Esophagus (tissue), 2 donors: ENCODE measurements around the gene FBRS. TPM values are rescaled to one million over a fixed set of nuclear protein-coding genes. Genes with fewer than 3 reads are reported as not detected.

ENCODE experiments used
- H3K27ac ChIP-seq, 2 donors: one replicate each; pipeline ENCODE4 v1.5.1; 2013; ENCODE audit warnings: low read depth in 2 of 2, mild to moderate bottlenecking in 2 of 2, inconsistent platforms in 1 of 2, low read length in 1 of 2, moderate library complexity in 1 of 2
- H3K27me3 ChIP-seq, 2 donors: one replicate each; pipeline ENCODE4 v1.6.1; 2013; ENCODE audit warnings: low read length in 2 of 2, control low read depth in 1 of 2, mild to moderate bottlenecking in 1 of 2; ENCODE audit not compliant: insufficient read depth in 2 of 2, control insufficient read depth in 1 of 2
- H3K36me3 ChIP-seq, 2 donors: one replicate each; pipeline ENCODE4 v1.6.1; 2013; ENCODE audit warnings: low read length in 1 of 2; ENCODE audit not compliant: control insufficient read depth in 2 of 2, insufficient read depth in 2 of 2
- H3K4me1 ChIP-seq, 2 donors: one replicate each; pipeline ENCODE4 v1.6.1; 2013; ENCODE audit warnings: low read length in 1 of 2; ENCODE audit not compliant: control insufficient read depth in 2 of 2, insufficient read depth in 2 of 2
- H3K4me3 ChIP-seq, 2 donors: one replicate each; pipeline ENCODE4 v1.5.1; 2013; ENCODE audit warnings: low read length in 2 of 2, mild to moderate bottlenecking in 2 of 2, low read depth in 1 of 2, moderate library complexity in 1 of 2
- H3K9me3 ChIP-seq, 2 donors: one replicate each; pipeline ENCODE4 v1.6.1; 2013; ENCODE audit warnings: mild to moderate bottlenecking in 2 of 2, low read depth in 1 of 2, low read length in 1 of 2, moderate library complexity in 1 of 2; ENCODE audit not compliant: control insufficient read depth in 2 of 2, insufficient read depth in 1 of 2
- WGBS, 2 donors: extraction: QIAGEN DNeasy Blood & Tissue Kit; methylation state at CpG; one replicate each; pipeline ENCODE4 v1.1.7; 2013; 5-methylcytosine and 5-hydroxymethylcytosine counted together
- polyA plus RNA-seq, 2 donors: library from polyadenylated mRNA; stranded (reverse); fragments of 200-250 nt; gene quantifications; one replicate each; pipeline ENCODE4 v1.2.3, GENCODE V29; 2013
- donor health status: healthy with polysubstance abuse.
- donor health status: Bipolar disorder and iron deficiency.

FBRS gene
- polyA plus RNA-seq, 2 donors: 43.5 to 84.8 TPM

GRCh38 chr16:30669903-30670824, 11.9 kb downstream of the FBRS start:
- no peak overlapping the region for H3K4me3 ChIP-seq
- H3K4me1 ChIP-seq: peaks cover 0 to 3% of the 10 kb centered on the region in 2 donors
- peaks cover 35 to 51% of the 10 kb centered on the region in 2 donors for H3K36me3 ChIP-seq
- H3K27ac ChIP-seq: no peak overlapping the region
- 83% methylated on average over 14 of the region's 14 CpGs for WGBS, 2 donors
- H3K9me3 ChIP-seq: no peaks in the 10 kb centered on the region
- H3K27me3 ChIP-seq: no peaks in the 10 kb centered on the region

GRCh38 chr16:30675143-30675542, 16.9 kb downstream of the FBRS start:
- Histone ChIP-seq H3K4me3 (no peak overlapping the region), H3K9me3 (no peaks in the 10 kb centered on the region), H3K27me3 (no peaks in the 10 kb centered on the region), H3K36me3 (peaks cover 5 to 8% of the 10 kb centered on the region in 2 donors), H3K27ac (no peak overlapping the region), H3K4me1 (no peaks in the 10 kb centered on the region)
- WGBS, 2 donors: 81 to 84% methylated on average over 10 of the region's 10 CpGs

- 74 to 76% methylated on average over 11 of the region's 11 CpGs for WGBS, 2 donors
- no peaks in the 10 kb centered on the region for H3K9me3 ChIP-seq
- no peak overlapping the region for H3K27ac ChIP-seq
These were observed 19.8 kb downstream of the FBRS start for GRCh38 chr16:30677931-30678585.

GRCh38 chr16:30678586-30678970, 20.3 kb downstream of the FBRS start:
- WGBS, 2 donors: 77 to 84% methylated on average over 3 of the region's 3 CpGs
- no peaks in the 10 kb centered on the region for H3K27me3 ChIP-seq
- no peaks in the 10 kb centered on the region for H3K9me3 ChIP-seq
- no peaks in the 10 kb centered on the region for H3K36me3 ChIP-seq
- no peak overlapping the region for H3K4me3 ChIP-seq
- H3K27ac ChIP-seq: no peak overlapping the region
- H3K4me1 ChIP-seq: no peaks in the 10 kb centered on the region

More at GRCh38 chr16:30677931-30678585, 19.8 kb downstream of the FBRS start:
- Histone ChIP-seq H3K4me1 (no peaks in the 10 kb centered on the region), H3K27me3 (no peaks in the 10 kb centered on the region), H3K4me3 (no peak overlapping the region), H3K36me3 (no peaks in the 10 kb centered on the region)

- WGBS, 2 donors: 92 to 94% methylated on average over 3 of the region's 3 CpGs
- Histone ChIP-seq H3K9me3 (no peaks in the 10 kb centered on the region), H3K27ac (no peak overlapping the region), H3K36me3 (no peaks in the 10 kb centered on the region), H3K4me1 (no peaks in the 10 kb centered on the region), H3K4me3 (no peak overlapping the region), H3K27me3 (no peaks in the 10 kb centered on the region)
These were observed 22.1 kb downstream of the FBRS start for GRCh38 chr16:30680326-30680725.

GRCh38 chr16:30688701-30689100, 30.5 kb downstream of the FBRS start:
- Histone ChIP-seq H3K27ac (no peak overlapping the region), H3K9me3 (no peaks in the 10 kb centered on the region), H3K27me3 (no peaks in the 10 kb centered on the region), H3K36me3 (no peaks in the 10 kb centered on the region), H3K4me3 (no peak overlapping the region), H3K4me1 (no peaks in the 10 kb centered on the region)
- 68 to 75% methylated on average over 4 of the region's 4 CpGs for WGBS, 2 donors

- H3K4me1 ChIP-seq: no peaks in the 10 kb centered on the region
- no peaks in the 10 kb centered on the region for H3K36me3 ChIP-seq
- H3K27me3 ChIP-seq: no peaks in the 10 kb centered on the region
- H3K4me3 ChIP-seq: no peak overlapping the region
- no peaks in the 10 kb centered on the region for H3K9me3 ChIP-seq
- 66 to 69% methylated on average over 4 of the region's 4 CpGs for WGBS, 2 donors
- H3K27ac ChIP-seq: no peak overlapping the region
These were observed 33.7 kb downstream of the FBRS start for GRCh38 chr16:30691907-30692306.

GRCh38 chr16:30692396-30693064, 34.3 kb downstream of the FBRS start:
- Histone ChIP-seq H3K36me3 (no peaks in the 10 kb centered on the region), H3K9me3 (no peaks in the 10 kb centered on the region), H3K27me3 (no peaks in the 10 kb centered on the region), H3K4me1 (no peaks in the 10 kb centered on the region), H3K4me3 (no peak overlapping the region), H3K27ac (no peak overlapping the region)
- 75 to 77% methylated on average over 10 of the region's 10 CpGs for WGBS, 2 donors

GRCh38 chr16:30694926-30695693, 36.9 kb downstream of the FBRS start:
- Histone ChIP-seq H3K36me3 (peaks cover 0 to 2% of the 10 kb centered on the region in 2 donors), H3K4me1 (no peaks in the 10 kb centered on the region), H3K4me3 (no peak overlapping the region), H3K27ac (no peak overlapping the region), H3K27me3 (no peaks in the 10 kb centered on the region), H3K9me3 (no peaks in the 10 kb centered on the region)
- WGBS, 2 donors: 79% methylated on average over 11 of the region's 11 CpGs
